HG03066 (cell line): ENCODE measurements around the gene MXD3.
"Not testable (repeated sequence)": the region's sequence is repeated elsewhere in the genome, so short reads cannot be mapped to it uniquely, and the experiment has no call there.

Source experiments
- ATAC-seq: cut with Tn5 transposase; IDR thresholded peaks from one replicate; pipeline ENCODE4 v1.9.1; 2021; ENCODE audit warnings: low read depth; ENCODE audit not compliant: unreplicated experiment

MXD3 gene

GRCh38 chr5:177344891-177345290, 33.2 kb upstream of the MXD3 start:
- ATAC-seq: no peak

- ATAC-seq: no peak
Measured at GRCh38 chr5:177343777-177344176, 32.1 kb upstream of the MXD3 start.

GRCh38 chr5:177343000-177343399, 31.3 kb upstream of the MXD3 start:
- ATAC-seq: not testable (repeated sequence)

GRCh38 chr5:177339107-177339638, 27.5 kb upstream of the MXD3 start:
- no peak for ATAC-seq

GRCh38 chr5:177338251-177339106, 26.8 kb upstream of the MXD3 start:
- no peak for ATAC-seq

GRCh38 chr5:177336603-177337494, 25.2 kb upstream of the MXD3 start:
- no peak for ATAC-seq

- ATAC-seq: no peak
Measured at GRCh38 chr5:177336112-177336511, 24.4 kb upstream of the MXD3 start.

GRCh38 chr5:177335701-177336065, 24.0 kb upstream of the MXD3 start:
- ATAC-seq: no peak

- ATAC-seq: no peak
Measured at GRCh38 chr5:177334781-177335700, 23.3 kb upstream of the MXD3 start.

- no peak for ATAC-seq
Measured at GRCh38 chr5:177334155-177334551, 22.5 kb upstream of the MXD3 start.

GRCh38 chr5:177333420-177334154, 21.9 kb upstream of the MXD3 start:
- no peak for ATAC-seq

- ATAC-seq: no peak
Measured at GRCh38 chr5:177332896-177333260, 21.2 kb upstream of the MXD3 start.

- ATAC-seq: no peak
Measured at GRCh38 chr5:177332031-177332895, 20.6 kb upstream of the MXD3 start.

GRCh38 chr5:177330991-177331842, 19.5 kb upstream of the MXD3 start:
- ATAC-seq: no peak

- ATAC-seq: no peak
Measured at GRCh38 chr5:177329883-177330282, 18.2 kb upstream of the MXD3 start.

GRCh38 chr5:177328545-177329231, 17.0 kb upstream of the MXD3 start:
- no peak for ATAC-seq
